Measurements from ENCODE around the gene SLC50A1.
A peak's percentile ranks its signal among the peaks of the same experiment; 100 is the strongest.
"Not testable (repeated sequence)": the region's sequence is repeated elsewhere in the genome, so short reads cannot be mapped to it uniquely, and the experiment has no call there.

Gene SLC50A1

DNA sequence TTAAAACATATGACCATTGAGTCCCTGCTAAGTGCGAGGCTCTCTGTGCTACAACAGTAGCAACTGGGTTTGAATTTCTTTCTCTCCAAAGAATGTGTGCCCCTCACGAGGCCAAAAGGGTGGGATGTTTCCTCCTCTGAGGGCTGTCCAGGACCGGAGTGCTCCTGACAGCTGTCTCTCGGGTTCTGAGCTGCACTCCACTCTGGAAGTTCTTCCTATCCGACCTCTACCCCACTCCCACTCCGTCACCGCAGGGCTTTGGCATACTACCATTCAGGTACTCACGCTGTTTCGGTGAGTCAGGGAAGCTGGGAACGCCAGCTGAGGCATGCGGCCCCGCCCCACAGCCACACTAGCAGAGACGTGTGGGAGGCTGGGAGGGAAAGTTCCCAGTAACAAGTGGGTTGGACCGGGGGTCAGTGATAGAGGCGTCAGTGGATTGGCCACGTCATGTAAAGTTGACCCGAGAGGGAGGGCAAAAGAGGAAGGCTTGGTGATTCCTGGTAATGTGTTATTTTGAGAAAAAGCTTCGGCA lies 705 bp upstream of the SLC50A1 start:
- DNase-seq (ENCODE audit: low read depth) = no peak

DNA sequence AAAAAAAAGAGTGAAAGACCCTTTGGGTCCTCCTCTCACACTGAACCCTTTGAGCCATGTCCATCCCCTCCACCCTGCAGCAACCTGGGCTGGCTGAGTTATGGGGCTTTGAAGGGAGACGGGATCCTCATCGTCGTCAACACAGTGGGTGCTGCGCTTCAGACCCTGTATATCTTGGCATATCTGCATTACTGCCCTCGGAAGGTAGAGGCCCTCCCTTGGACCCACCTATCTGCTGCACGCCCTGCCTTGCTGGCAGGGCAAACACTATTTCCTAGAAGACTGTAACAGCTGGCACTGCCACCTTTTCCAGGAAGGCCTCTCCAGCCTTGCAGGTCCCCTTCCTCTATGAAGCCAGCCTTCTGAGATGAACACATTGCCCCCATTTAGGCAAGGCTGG lies 1.1 kb downstream of the SLC50A1 start:
- no peak for DNase-seq (ENCODE audit: low read depth)

- DNase-seq (ENCODE audit: low read depth) = no peak
Measured at GRCh38 chr1:155137154-155137949, 1.7 kb downstream of the SLC50A1 start.

GRCh38 chr1:155139895-155140629 lies 4.4 kb downstream of the SLC50A1 start, which contains the start of gene DPM3:
Gene DPM3, minus strand, starts transcription at chr1:155140531. Its CDS starts 291 bp downstream, at chr1:155140240.
- DNase-seq (ENCODE audit: low read depth) = peak; percentile 77

GRCh38 chr1:155140630-155140953 lies 4.9 kb downstream of the SLC50A1 start:
- no peak for DNase-seq (ENCODE audit: low read depth)

GRCh38 chr1:155141749-155142148 lies 6.1 kb downstream of the SLC50A1 start:
- no peak for DNase-seq (ENCODE audit: low read depth)

DNA sequence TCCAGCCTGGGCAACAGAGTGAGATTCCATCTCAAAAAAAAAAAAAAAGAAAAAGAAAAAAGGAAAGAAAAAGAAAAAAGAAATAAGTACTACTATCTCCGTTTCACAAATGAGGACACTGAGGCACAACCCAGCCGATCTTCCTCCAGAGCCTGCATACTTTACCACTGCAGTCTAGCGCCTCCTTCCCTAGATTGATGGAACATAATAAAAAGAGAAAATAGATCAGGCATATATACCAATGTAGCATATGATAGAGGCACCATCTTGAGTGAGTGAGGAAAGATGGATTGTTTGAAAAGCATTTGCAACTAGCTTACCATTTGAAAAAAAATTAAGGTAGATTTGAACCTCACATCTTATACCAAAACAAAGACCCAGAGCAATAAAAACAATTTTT lies 9.8 kb downstream of the SLC50A1 start:
- DNase-seq (ENCODE audit: low read depth) = no peak

DNA sequence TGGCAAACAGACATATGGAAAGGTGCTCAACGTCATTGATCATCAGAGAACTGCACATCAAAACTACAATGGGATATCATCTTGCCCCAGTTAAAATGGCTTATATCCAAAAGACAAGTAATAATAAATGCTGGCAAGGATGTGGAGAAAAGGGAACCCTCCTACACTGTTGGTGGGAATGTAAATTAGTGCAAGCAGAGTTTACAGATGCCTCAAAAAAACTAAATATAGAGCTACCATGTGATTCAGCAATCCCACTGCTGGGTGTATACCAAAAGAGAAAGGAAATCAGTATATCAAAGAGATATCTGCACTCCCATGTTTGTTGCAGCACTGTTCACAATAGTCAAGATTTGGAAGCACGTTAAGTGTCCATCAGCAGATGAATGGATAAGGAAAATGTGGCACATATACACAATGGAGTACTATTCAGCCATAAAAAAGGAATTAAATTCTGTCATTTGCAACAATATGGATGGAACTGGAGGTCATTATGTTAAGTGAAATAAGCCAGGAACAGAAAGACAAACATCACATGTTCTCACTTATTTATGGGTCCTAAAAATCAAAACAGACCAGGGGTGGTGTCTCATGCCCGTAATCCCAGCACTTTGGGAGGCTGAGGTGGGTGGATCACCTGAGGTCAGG lies 20.5 kb downstream of the SLC50A1 start:
- not testable (repeated sequence) for DNase-seq (ENCODE audit: low read depth)

- no peak for DNase-seq (ENCODE audit: low read depth)
Measured at GRCh38 chr1:155158991-155159390, 23.3 kb downstream of the SLC50A1 start.

GRCh38 chr1:155160128-155160527 lies 24.5 kb downstream of the SLC50A1 start:
- DNase-seq (ENCODE audit: low read depth) = no peak

- DNase-seq (ENCODE audit: low read depth) = not testable (repeated sequence)
Measured at GRCh38 chr1:155162631-155163030, 27.0 kb downstream of the SLC50A1 start.

DNA sequence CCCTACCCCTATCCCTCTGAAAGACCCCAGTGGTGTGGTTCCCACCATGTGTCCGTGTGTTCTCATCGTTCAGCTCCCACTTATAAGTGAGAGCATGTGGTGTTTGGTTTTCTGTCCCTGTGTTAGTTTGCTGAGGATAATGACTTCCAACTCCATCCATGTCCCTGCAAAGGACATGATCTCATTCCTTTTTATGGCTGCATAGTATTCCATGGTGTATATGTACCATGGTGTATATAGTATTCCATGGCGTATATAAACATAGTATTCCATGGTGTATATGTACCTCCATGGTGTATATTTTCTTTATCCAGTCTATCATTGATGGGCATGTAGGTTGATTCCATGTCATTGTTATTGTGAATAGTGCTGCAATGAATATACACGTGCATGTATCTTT lies 28.1 kb downstream of the SLC50A1 start:
- not testable (repeated sequence) for DNase-seq (ENCODE audit: low read depth)

- DNase-seq (ENCODE audit: low read depth) = not testable (repeated sequence)
Measured at GRCh38 chr1:155164625-155165024, 29.0 kb downstream of the SLC50A1 start.

DNA sequence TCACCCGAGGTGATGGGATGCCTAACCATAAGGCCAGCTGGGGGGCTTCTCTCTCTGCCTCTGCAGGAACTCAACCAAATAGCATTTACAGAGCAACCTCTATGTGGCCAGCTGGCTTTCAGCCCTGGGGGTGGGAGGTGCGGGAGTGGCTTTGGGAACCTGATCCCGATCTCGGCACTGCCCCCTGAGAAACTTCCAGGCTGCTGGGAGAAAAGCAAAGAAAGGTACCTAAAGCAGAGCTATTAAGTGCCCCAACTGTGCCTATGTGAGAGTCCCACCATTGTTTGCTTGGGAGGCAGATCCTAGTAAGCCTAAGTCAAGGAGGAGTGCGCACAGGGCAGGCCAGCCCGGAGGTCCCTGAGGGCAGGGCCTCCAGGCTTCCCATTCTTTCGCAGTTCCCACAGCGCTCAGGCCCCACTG lies 30.4 kb downstream of the SLC50A1 start:
- DNase-seq (ENCODE audit: low read depth) = no peak

DNA sequence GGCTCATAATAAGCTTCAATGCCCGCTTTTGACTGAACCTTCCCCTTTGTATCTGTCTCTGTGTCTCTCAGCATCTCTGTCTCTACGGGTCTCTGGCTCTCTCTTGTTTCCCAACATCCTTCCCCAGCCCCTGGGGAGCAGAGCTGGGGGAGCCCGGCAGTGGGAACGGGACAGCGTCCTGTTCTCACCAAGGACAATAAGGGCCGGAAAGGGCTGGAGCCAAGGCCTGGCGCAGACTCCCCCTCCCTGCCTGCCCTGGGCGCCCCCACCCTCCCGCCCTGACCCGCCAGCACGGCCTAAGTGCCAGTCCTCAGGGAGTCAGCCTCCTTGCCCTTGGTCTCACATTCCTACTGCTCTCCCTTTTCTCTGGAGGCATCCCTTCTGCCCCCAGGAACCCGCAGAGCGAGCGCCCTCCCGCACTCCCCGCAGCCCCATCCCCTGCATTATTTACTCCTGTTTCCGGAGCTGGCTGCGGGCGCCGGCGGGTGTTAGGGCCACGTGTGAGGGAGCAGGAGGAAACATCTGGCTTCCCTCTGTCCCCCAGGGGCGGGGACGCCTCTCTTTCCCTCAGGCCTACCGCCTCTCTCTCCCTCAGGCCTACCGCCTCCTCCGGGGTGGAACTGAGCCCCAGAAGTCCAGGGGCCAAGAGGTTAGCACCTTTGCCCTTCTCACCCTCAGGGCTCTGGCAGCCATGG lies 31.0 kb downstream of the SLC50A1 start:
- DNase-seq (ENCODE audit: low read depth) = no peak

DNA sequence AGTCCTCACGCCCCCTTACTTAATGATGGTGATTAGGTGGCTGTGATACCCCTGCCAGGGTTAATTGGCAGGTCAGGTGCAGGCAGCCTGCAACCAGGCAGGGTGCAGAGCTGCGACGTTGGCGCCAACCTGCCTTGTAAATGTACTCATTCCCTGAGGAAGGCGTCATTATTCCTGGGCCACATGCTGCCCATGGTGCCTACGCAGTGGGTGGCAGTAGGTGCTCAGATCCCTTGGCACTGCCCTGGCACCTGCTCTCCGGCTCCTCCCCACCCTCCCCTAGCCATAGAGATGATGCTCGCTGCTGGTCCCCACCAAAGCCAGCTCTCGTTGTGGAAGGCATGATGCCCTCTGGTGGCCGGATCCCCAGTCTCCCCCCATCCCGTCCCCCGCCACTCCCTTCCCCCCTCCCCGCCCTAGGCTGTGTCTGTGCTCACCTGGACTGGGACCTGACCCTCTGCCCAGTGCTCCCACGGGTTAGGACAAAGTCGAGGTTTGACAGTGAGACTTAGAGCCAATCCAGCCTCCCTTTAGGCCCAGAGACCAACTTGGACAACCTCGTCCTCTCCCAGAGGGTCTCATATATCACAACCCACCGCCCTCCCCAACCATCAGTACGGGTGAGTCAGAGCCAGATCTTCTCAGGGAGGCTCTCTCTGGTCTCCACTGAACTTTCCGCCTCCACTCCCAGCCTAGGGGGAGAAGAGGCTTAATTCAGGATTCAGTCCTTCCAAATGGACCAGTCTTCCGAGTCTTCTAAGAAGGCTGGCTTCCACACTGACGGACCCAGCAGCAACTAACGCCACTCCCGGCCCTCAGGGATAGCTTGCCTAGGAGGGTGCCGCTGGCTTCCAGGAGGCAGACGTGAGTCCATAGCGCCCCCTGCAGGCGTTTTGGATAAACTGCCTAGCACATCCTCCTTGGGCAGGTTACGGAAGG lies 31.8 kb downstream of the SLC50A1 start:
- peak; percentile 70 for DNase-seq (ENCODE audit: low read depth)

DNA sequence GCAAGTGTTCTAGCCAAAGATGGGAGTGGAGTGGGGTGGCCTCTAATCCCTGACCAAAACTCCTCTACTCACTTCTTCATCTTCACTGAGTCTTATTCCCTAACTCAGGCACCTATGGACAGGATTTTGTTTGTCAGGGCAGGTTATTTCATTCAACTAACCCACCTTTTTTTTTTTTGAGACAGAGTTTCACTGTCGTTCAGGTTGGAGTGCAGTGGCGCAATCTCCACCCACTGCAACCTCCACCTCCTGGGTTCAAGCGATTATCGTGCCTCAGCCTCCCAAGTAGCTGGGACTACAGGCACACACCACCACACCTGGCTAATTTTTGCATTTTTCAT lies 32.4 kb downstream of the SLC50A1 start:
- not testable (repeated sequence) for DNase-seq (ENCODE audit: low read depth)

GRCh38 chr1:155168456-155169210 lies 33.0 kb downstream of the SLC50A1 start:
- no peak for DNase-seq (ENCODE audit: low read depth)

GRCh38 chr1:155169541-155169940 lies 33.9 kb downstream of the SLC50A1 start:
- no peak for DNase-seq (ENCODE audit: low read depth)

GRCh38 chr1:155170101-155170785 lies 34.6 kb downstream of the SLC50A1 start:
- no peak for DNase-seq (ENCODE audit: low read depth)

Measured in activated T-helper 1 cell treated with Interleukin-2 at 50 U/mL for 16 hours (primary cell).